Transverse colon (tissue), 4 donors: ENCODE results near the gene EIF4E2.

Experiments
- EP300 ChIP-seq: sonication (generic); formaldehyde crosslinking; IDR thresholded peaks from one replicate; pipeline ENCODE4 v1.6.1; 2017; ENCODE audit warnings: antibody characterized with exemption, low read depth
- POLR2AphosphoS5 ChIP-seq, 3 donors: sonication (generic); formaldehyde crosslinking; IDR thresholded peaks; one replicate each; pipeline ENCODE4 v1.6.1; 2016; ENCODE audit warnings: antibody characterized with exemption in 3 of 3
- TF ChIP-seq, protein P1 (sequence below), 5 experiments: fragments of 200-600 bp in 3 of 5; fragments of 450-650 bp in 2 of 5; sonication (generic) in 3 of 5; IDR thresholded peaks; 1 replicate in 2 of 5; 2 replicates in 3 of 5; pipeline ENCODE4 v1.5.1; 2016 to 2017; ENCODE audit warnings: antibody characterized with exemption in 5 of 5, inconsistent platforms in 3 of 5, mild to moderate bottlenecking in 2 of 5, moderate library complexity in 1 of 5

DNA sequence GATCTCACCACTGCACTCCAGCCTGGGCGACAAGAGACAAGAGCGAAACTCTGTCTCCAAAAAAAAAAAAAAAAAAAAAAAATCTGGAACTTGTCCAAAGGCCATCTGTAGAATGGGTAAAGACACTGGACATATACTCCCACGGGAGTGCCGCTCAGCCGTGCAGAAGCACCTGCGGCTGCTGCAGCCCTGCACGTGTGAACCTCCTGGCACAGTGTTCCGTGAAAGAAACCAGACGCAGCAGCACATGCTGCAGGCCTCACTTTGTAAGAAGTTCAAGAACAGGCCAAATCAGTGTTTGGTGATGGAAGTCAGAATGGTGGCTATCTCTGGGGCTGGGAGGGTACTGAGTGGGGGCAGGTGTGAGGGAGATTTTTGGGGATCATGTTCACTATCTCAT, 18.1 kb upstream of the EIF4E2 start:
- TF ChIP-seq POLR2AphosphoS5 (IDR thresholded peaks at IDR 0.05) (no peak), EP300 (no peak)
- TF ChIP-seq, protein P1, sequence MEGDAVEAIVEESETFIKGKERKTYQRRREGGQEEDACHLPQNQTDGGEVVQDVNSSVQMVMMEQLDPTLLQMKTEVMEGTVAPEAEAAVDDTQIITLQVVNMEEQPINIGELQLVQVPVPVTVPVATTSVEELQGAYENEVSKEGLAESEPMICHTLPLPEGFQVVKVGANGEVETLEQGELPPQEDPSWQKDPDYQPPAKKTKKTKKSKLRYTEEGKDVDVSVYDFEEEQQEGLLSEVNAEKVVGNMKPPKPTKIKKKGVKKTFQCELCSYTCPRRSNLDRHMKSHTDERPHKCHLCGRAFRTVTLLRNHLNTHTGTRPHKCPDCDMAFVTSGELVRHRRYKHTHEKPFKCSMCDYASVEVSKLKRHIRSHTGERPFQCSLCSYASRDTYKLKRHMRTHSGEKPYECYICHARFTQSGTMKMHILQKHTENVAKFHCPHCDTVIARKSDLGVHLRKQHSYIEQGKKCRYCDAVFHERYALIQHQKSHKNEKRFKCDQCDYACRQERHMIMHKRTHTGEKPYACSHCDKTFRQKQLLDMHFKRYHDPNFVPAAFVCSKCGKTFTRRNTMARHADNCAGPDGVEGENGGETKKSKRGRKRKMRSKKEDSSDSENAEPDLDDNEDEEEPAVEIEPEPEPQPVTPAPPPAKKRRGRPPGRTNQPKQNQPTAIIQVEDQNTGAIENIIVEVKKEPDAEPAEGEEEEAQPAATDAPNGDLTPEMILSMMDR (IDR thresholded peaks at IDR 0.05), result no peak
